D721Med (cell line): ENCODE results near the gene PSKH1.
"Not testable (repeated sequence)": the region's sequence is repeated elsewhere in the genome, so short reads cannot be mapped to it uniquely, and the experiment has no call there.

Source experiments
- DNase-seq: peaks from one replicate; pipeline ENCODE4 v3.0.0; 2011; ENCODE audit warnings: low spot score; ENCODE audit not compliant: insufficient read length
- FAIRE-seq: peaks from 2 replicates; lab custom pipeline; 2011; peaks lifted over from hg19 to GRCh38; lab: Jason Lieb, UNC
- CTCF ChIP-seq: IDR thresholded peaks from 2 replicates; pipeline ENCODE4 v1.5.1; 2012; ENCODE audit warnings: mild to moderate bottlenecking, control low read depth; ENCODE audit not compliant: insufficient read depth; ENCODE audit errors: missing control alignments

Gene PSKH1

GRCh38 chr16:67935402-67936123, 42.5 kb downstream of the PSKH1 start:
- DNase-seq (peak; percentile 97), FAIRE-seq (no peak)
- no peak for TF ChIP-seq CTCF

GRCh38 chr16:67936124-67936879, 43.2 kb downstream of the PSKH1 start, which contains the start of gene PSMB10:
PSMB10 (minus strand) TSS chr16:67936850; CDS start chr16:67936749, 101 bp downstream.
- FAIRE-seq (no peak), DNase-seq (no peak)
- no peak for TF ChIP-seq CTCF

- TF ChIP-seq CTCF = no peak
- no peak for FAIRE-seq
These were observed 44.0 kb downstream of the PSKH1 start for GRCh38 chr16:67936880-67937605.

GRCh38 chr16:67937713-67938112, 44.7 kb downstream of the PSKH1 start:
- DNase-seq, FAIRE-seq: not testable (repeated sequence)

More at GRCh38 chr16:67936880-67937605, 44.0 kb downstream of the PSKH1 start:
- DNase-seq = no peak

GRCh38 chr16:67939507-67940445, 46.7 kb downstream of the PSKH1 start:
- TF ChIP-seq CTCF = no peak
- no peak for FAIRE-seq
- DNase-seq = no peak

GRCh38 chr16:67940446-67941089, 47.5 kb downstream of the PSKH1 start:
- FAIRE-seq = no peak
- TF ChIP-seq CTCF = no peak
- no peak for DNase-seq
